GM21529 (cell line): ENCODE data around the gene MED25.

Source experiments
- ATAC-seq: cut with Tn5 transposase; IDR thresholded peaks from one replicate; pipeline ENCODE4 v1.9.1; 2021; ENCODE audit not compliant: unreplicated experiment

Gene MED25

DNA sequence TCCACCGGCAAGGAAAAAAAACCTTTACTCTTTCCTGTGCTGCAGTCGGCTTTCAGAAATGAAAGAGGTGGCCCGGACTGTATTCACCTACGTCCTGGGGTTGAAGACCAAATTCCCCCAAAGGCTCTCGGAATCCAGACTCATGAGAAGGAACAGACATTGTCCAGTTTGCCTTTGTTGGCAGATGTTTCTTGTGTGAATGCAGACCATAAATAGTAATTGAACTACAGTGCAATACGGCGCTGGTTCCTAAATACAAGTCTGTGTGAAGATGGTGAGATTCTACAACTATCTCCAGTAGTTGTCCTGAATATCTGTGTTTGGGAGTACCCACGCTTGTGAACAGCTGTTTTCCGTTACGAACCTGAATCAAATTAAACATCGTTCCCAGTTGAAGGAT lies 21.6 kb downstream of the MED25 start:
- ATAC-seq = no peak

- no peak for ATAC-seq
Observed at GRCh38 chr19:49840321-49840720, 22.2 kb downstream of the MED25 start.

GRCh38 chr19:49840736-49841249 lies 22.7 kb downstream of the MED25 start:
- ATAC-seq = no peak

- ATAC-seq = no peak
Observed at GRCh38 chr19:49843265-49843664, 25.2 kb downstream of the MED25 start.

DNA sequence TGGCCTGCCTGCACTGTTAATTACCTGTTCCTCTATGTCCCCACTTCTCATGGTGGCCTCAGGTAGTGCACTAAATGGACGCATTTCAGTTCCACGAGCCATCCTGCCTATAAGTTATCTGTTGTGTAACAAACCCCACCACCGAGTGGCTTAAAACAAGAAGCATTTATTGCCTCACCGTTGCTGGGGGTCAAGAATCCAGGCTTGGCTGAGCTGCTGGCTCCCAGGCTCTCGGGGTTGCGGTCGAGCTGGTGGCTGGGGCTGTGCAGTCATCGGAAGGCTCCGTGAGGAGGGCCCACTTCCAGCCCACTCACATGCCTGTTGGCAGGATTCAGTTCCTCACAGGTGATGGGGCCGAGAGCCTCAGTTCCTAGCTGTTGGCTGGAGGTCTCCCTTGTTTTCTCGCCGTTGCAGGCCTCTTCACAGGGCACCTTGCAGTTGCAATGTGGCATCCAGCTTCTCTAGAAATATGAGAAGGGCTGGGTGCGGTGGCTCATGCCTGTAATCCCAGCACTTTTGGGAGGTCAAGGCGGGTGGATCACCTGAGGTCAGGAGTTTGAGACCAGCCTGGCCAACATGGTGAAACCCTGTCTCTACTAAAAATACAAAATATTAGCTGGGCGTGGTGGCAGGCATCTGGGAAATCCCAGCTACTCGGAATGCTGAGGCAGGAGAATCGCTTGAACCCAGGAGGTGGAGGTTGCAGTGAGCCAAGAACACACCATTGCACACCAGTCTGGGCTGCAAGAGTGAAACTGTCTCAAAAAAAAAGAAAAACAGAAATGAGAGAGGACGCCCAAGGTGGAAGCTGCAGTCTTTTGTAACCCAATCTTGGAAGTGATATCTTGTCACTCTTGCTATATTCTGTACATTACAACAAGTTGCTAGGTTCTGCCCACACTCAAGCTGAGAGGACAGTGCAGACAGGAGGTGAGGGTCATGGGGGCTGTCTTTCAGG lies 26.3 kb downstream of the MED25 start:
- ATAC-seq = no peak

GRCh38 chr19:49845414-49845813 lies 27.3 kb downstream of the MED25 start:
- no peak for ATAC-seq

- no peak for ATAC-seq
Observed at GRCh38 chr19:49846408-49846807, 28.3 kb downstream of the MED25 start.

- ATAC-seq = no peak
Observed at GRCh38 chr19:49847731-49848696, 29.9 kb downstream of the MED25 start.

DNA sequence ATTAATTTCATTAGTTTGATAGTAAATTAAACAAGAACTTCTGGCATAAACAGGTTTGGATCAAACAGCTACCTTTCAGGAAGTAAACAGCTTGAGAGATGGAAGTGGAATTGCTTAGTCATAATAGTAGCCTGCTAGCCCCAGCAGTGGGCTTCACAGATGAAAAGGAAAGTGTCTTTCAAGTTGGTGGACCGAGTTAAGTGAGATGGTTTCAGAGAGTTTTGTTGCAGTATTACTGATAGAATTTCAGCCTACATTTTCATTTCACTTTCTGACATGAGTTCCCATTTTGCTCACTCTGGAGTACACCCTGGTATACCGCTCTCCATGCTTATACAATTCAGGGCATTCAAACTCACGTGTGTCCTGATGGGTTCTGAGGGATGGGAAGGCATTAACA lies 30.8 kb downstream of the MED25 start:
- no peak for ATAC-seq

DNA sequence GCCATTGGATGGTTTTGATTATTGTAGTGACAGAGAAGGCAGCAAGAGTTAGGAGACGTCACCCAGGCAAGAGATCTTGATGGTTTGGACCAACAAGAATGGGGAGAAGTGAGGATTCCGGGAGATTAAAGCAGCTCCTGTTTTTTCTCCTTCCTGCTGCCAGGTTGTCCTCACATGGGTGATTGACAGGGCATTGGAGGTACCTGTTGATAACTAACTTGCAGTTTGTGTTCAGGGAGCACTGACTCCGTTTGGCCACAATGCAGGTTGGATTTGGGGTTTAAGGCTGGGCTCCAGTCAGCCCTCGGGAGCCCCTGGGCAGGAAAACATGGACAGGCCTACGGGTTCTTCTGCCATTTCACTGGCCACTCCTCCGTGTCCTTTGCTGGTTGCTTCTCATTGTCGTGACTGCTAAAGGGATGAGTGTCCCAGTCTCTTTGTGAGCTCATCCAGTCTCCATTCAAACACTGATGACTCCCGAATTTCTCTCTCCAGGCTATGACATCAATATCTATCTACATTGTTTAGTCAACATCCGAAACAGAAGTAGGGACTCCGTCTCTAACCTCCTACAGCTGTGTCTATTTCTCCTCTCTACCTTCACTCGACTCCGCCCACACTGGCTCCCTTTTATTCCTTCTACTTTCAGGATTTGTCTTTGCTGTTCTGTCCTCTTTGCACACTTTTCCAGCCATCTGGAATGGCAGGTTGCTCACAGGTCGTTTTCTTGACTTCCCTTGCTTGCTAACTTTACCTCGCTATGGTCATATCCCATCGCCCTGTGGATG lies 31.5 kb downstream of the MED25 start:
- ATAC-seq = no peak

GRCh38 chr19:49850221-49850486 lies 32.1 kb downstream of the MED25 start:
- ATAC-seq = no peak

GRCh38 chr19:49850487-49851342 lies 32.6 kb downstream of the MED25 start, which contains the start of gene PTOV1:
Gene PTOV1, plus strand, starts transcription at chr19:49851159.
- ATAC-seq = peak; percentile 71

DNA sequence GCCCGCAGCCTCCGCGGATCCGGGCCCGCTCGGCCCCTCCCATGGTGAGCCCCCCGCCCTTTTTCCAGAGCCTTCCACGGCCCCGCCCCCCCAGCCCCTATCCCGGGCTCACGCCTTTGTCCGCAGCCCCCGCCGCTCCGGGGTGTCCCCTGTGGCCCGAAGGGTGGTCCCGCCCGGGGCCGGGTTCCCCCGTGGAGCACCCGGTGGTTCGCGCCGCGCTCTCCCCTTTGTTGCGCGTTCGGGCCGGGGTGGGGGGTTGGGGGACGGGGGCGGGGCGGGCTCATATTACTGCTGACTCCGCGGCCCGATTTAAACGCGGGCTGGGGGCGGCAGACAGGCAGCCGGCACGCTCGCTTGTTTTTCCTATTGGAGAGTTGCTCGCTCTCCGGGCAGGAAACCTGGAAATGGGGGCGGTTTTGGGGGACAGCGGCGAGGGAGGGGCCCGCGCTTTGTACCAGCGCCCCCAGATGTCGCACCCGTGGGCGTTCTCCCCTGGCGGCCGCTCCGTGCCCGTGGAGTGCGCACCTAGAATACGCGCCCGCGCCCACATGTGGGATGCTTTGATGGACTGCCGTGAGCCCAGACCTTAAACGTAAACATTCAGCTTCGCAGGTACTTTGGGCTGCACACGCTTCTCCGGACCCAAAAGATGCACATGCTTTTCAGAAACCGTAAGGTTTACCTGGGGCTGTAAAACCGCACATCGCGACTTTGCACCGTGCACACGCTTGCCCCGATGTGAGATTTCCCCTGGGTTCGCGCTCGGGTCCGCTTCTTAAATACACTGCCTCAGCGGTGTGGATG lies 33.6 kb downstream of the MED25 start:
- ATAC-seq = no peak

GRCh38 chr19:49852631-49853126 lies 34.6 kb downstream of the MED25 start:
- ATAC-seq = no peak

- ATAC-seq = no peak
Observed at GRCh38 chr19:49853852-49854377, 35.8 kb downstream of the MED25 start.

GRCh38 chr19:49854378-49855263 lies 36.5 kb downstream of the MED25 start:
- ATAC-seq = no peak

DNA sequence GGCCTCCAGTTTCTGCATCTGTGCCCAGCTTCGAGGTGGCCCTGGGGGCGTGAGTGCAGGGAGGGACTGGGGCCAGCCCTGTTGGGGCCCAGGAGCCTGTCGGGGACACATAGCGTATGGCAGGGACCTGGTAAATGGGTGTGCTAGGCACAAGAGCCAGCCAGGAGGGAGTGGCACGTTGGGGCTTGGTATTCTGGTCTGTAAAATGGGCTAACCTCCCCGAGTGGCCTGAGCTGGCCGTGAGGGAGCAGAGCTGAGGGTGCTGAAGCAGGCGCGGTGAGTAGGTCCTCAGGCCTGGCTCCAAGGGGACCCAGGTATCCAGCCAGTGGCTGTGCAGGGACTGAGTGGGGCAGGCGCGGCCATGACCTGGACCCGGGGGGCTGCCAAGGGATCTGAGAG lies 37.2 kb downstream of the MED25 start:
- no peak for ATAC-seq
